Measurements from ENCODE around the gene CDK1.

CDK1 gene

GRCh38 chr10:60809157-60809556, 30.9 kb downstream of the CDK1 start:
- TF ChIP-seq, protein P1, sequence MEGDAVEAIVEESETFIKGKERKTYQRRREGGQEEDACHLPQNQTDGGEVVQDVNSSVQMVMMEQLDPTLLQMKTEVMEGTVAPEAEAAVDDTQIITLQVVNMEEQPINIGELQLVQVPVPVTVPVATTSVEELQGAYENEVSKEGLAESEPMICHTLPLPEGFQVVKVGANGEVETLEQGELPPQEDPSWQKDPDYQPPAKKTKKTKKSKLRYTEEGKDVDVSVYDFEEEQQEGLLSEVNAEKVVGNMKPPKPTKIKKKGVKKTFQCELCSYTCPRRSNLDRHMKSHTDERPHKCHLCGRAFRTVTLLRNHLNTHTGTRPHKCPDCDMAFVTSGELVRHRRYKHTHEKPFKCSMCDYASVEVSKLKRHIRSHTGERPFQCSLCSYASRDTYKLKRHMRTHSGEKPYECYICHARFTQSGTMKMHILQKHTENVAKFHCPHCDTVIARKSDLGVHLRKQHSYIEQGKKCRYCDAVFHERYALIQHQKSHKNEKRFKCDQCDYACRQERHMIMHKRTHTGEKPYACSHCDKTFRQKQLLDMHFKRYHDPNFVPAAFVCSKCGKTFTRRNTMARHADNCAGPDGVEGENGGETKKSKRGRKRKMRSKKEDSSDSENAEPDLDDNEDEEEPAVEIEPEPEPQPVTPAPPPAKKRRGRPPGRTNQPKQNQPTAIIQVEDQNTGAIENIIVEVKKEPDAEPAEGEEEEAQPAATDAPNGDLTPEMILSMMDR (IDR thresholded peaks at IDR 0.05; ENCODE audit: insufficient read depth, missing control alignments), result no peak
- DNase-seq (ENCODE audit: insufficient read length, low spot score), result no peak
- no peak for FAIRE-seq

DNA sequence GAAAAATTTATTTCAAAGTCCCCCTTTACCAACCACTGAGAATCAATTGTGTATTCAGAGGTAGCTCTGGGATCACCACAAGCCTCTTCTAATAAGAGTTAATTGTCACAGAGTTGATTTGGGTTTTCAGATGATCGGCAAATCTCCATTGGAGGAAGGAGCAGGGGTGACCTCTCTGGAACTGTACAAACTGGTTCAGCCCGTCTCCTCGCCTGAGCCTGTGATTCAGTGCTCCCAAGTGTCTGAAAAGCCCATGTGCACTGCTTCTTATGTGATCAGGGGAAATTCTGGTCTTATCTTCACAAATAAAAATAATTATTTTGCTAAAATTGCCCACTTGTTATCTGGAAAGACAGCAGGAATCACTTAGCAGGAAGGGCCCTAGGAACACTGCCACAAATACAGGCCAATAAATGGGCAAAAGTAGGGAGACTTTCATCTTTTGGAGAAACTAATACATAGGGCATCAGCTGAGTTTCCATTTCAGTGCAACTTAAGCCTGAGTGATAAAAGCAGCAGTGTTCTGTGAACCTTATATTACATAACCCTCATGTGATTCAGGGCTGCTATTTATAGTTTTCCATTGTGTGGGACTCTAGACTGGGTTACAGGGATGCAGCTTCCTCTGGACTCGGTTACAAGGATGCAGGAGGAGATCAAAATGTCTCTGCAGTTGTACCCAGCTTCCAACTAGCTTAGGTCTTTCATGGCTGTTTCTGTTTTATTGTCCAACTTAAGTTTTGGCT, 32.3 kb downstream of the CDK1 start:
- no peak for FAIRE-seq
- TF ChIP-seq, protein P1 (IDR thresholded peaks at IDR 0.05; ENCODE audit: insufficient read depth, missing control alignments), result no peak
- no peak for DNase-seq (ENCODE audit: insufficient read length, low spot score)

DNA sequence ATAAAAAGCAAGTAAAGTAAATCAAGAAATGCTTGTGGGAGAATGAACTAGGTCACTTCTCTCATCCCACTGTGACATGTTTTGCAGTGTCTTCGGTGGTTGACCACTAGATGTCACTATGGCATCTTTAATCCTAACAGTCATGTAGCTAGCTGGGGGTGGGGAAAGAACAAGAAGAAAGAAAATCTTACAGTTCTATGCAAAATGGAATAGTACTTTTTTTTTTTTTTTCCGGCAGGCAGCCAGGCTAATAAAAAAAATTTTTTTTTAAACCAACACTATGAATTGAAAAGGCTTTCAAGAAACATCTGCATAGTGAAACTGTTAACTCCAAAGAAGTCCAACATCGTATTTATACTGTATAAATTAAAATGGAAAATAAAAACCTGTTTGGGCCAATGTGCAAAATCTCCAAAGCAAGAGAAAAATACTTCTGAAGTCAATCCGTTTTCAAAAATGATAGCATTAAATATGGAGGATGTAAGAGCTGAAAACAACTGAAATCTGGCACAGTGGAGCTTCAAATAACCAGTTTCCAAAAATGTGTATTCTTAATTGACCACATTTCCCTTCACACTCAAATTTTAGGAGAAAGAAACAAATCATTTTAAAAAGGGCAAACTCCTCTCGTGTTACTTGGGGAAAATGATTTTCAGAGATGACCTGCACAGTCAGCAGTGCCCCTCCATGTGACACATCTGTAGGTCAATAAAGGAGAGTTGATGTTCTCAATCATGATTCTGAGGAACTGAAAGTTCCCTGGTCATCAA, 38.5 kb downstream of the CDK1 start:
- FAIRE-seq, result peak; percentile 94
- TF ChIP-seq, protein P1 (IDR thresholded peaks at IDR 0.05; ENCODE audit: insufficient read depth, missing control alignments), result peak; percentile 94
- DNase-seq (ENCODE audit: insufficient read length, low spot score), result peak; percentile 43

DNA sequence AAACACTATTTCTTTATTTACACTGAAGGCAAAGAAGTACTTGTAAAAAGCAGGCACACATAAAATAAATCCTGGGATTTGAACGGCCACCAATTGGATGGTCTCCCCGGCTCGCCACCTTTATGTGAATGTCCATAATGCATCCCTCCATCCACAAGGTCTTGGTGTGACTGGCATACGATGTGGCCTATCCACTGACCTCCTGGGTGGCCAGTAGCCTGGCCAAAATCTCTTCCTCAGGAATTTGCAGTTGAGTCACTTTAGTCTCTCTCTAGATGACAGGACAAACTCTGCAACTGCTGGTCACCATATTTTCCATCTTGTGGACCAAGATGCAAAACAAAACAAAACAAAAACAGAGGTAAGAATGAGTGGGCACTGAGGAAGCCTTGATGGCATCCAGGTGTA, 39.1 kb downstream of the CDK1 start:
- FAIRE-seq, result no peak
- DNase-seq (ENCODE audit: insufficient read length, low spot score), result no peak
- TF ChIP-seq, protein P1 (IDR thresholded peaks at IDR 0.05; ENCODE audit: insufficient read depth, missing control alignments), result no peak

GRCh38 chr10:60818134-60818770, 40.0 kb downstream of the CDK1 start:
- DNase-seq (ENCODE audit: insufficient read length, low spot score) (no peak), FAIRE-seq (no peak)
- TF ChIP-seq, protein P1 (IDR thresholded peaks at IDR 0.05; ENCODE audit: insufficient read depth, missing control alignments), result no peak

- TF ChIP-seq, protein P1 (IDR thresholded peaks at IDR 0.05; ENCODE audit: insufficient read depth, missing control alignments), result no peak
- FAIRE-seq, result no peak
- no peak for DNase-seq (ENCODE audit: insufficient read length, low spot score)
These were observed 41.0 kb downstream of the CDK1 start for GRCh38 chr10:60819271-60819670.

All from D721Med (cell line).